Measurements from ENCODE around the gene EMC10. TPM values are rescaled to one million over a fixed set of nuclear protein-coding genes. Genes with fewer than 3 reads are reported as not detected.
A peak's percentile ranks its signal among the peaks of the same experiment; 100 is the strongest.

The EMC10 gene
- total RNA-seq, 1 donor = 56.5 TPM

GRCh38 chr19:50482916-50483315 lies 6.6 kb downstream of the EMC10 start:
- Histone ChIP-seq H3K4me3 (ENCODE audit: insufficient read depth, low read length) (no peak overlapping the region), H3K27ac (ENCODE audit: low read depth, low read length) (no peak overlapping the region), H3K27me3 (ENCODE audit: insufficient read depth, low read length) (peaks cover 12% of the 10 kb centered on the region), H3K36me3 (ENCODE audit: insufficient read depth, low read length) (peaks cover 9% of the 10 kb centered on the region), H3K9me3 (ENCODE audit: low read depth, low read length) (no peaks in the 10 kb centered on the region), H2AFZ (ENCODE audit: low read length) (no peak overlapping the region), H3K79me2 (ENCODE audit: insufficient read depth, low read length) (peaks cover 15% of the 10 kb centered on the region), H3K4me1 (ENCODE audit: insufficient read depth, low read length) (no peaks in the 10 kb centered on the region), H3K4me2 (ENCODE audit: insufficient read depth, low read length) (no peak overlapping the region), H4K20me1 (ENCODE audit: insufficient read depth, low read length) (peaks cover 26% of the 10 kb centered on the region)
- TF ChIP-seq CTCF (IDR thresholded peaks at IDR 0.05; ENCODE audit: extremely low read depth, low read depth, low read length) = no peak
- DNase-seq (ENCODE audit: insufficient read length, low spot score, missing footprints) = no peak

- Histone ChIP-seq H3K27me3 (ENCODE audit: insufficient read depth, low read length) (peaks cover 15% of the 10 kb centered on the region), H3K4me3 (ENCODE audit: insufficient read depth, low read length) (no peak overlapping the region), H4K20me1 (ENCODE audit: insufficient read depth, low read length) (peaks cover 9% of the 10 kb centered on the region), H3K27ac (ENCODE audit: low read depth, low read length) (no peak overlapping the region), H3K79me2 (ENCODE audit: insufficient read depth, low read length) (no peaks in the 10 kb centered on the region), H2AFZ (ENCODE audit: low read length) (no peak overlapping the region), H3K9me3 (ENCODE audit: low read depth, low read length) (no peaks in the 10 kb centered on the region), H3K36me3 (ENCODE audit: insufficient read depth, low read length) (no peaks in the 10 kb centered on the region), H3K4me2 (ENCODE audit: insufficient read depth, low read length) (no peak overlapping the region), H3K4me1 (ENCODE audit: insufficient read depth, low read length) (no peaks in the 10 kb centered on the region)
- TF ChIP-seq CTCF (IDR thresholded peaks at IDR 0.05; ENCODE audit: extremely low read depth, low read depth, low read length) = no peak
- DNase-seq (ENCODE audit: insufficient read length, low spot score, missing footprints) = no peak
Measured at GRCh38 chr19:50485284-50485955, 9.1 kb downstream of the EMC10 start.

GRCh38 chr19:50486823-50487515 lies 10.7 kb downstream of the EMC10 start:
- no peak for DNase-seq (ENCODE audit: insufficient read length, low spot score, missing footprints)
- no peaks in the 10 kb centered on the region for H3K36me3 ChIP-seq (ENCODE audit: insufficient read depth, low read length)
- H3K4me1 ChIP-seq (ENCODE audit: insufficient read depth, low read length) = no peaks in the 10 kb centered on the region
- no peak overlapping the region for H2AFZ ChIP-seq (ENCODE audit: low read length)
- no peaks in the 10 kb centered on the region for H3K9me3 ChIP-seq (ENCODE audit: low read depth, low read length)
- peak; percentile 50 for TF ChIP-seq CTCF (IDR thresholded peaks at IDR 0.05; ENCODE audit: extremely low read depth, low read depth, low read length)
- no peaks in the 10 kb centered on the region for H3K79me2 ChIP-seq (ENCODE audit: insufficient read depth, low read length)
- H3K27me3 ChIP-seq (ENCODE audit: insufficient read depth, low read length) = peaks cover 25% of the 10 kb centered on the region
- H3K27ac ChIP-seq (ENCODE audit: low read depth, low read length) = no peak overlapping the region
- no peak overlapping the region for H3K4me2 ChIP-seq (ENCODE audit: insufficient read depth, low read length)
- H4K20me1 ChIP-seq (ENCODE audit: insufficient read depth, low read length) = peaks cover 9% of the 10 kb centered on the region
- no peak overlapping the region for H3K4me3 ChIP-seq (ENCODE audit: insufficient read depth, low read length)

- H2AFZ ChIP-seq (ENCODE audit: low read length) = no peak overlapping the region
- H3K79me2 ChIP-seq (ENCODE audit: insufficient read depth, low read length) = no peaks in the 10 kb centered on the region
- H3K36me3 ChIP-seq (ENCODE audit: insufficient read depth, low read length) = no peaks in the 10 kb centered on the region
- no peaks in the 10 kb centered on the region for H3K4me1 ChIP-seq (ENCODE audit: insufficient read depth, low read length)
- peaks cover 9% of the 10 kb centered on the region for H4K20me1 ChIP-seq (ENCODE audit: insufficient read depth, low read length)
- no peak overlapping the region for H3K4me3 ChIP-seq (ENCODE audit: insufficient read depth, low read length)
- H3K4me2 ChIP-seq (ENCODE audit: insufficient read depth, low read length) = no peak overlapping the region
- H3K9me3 ChIP-seq (ENCODE audit: low read depth, low read length) = no peaks in the 10 kb centered on the region
- no peak for TF ChIP-seq CTCF (IDR thresholded peaks at IDR 0.05; ENCODE audit: extremely low read depth, low read depth, low read length)
- H3K27me3 ChIP-seq (ENCODE audit: insufficient read depth, low read length) = peaks cover 26% of the 10 kb centered on the region
- no peak for DNase-seq (ENCODE audit: insufficient read length, low spot score, missing footprints)
- no peak overlapping the region for H3K27ac ChIP-seq (ENCODE audit: low read depth, low read length)
Measured at GRCh38 chr19:50488389-50489194, 12.3 kb downstream of the EMC10 start.
